Measurements from ENCODE around the gene CHST9.
"Not testable (repeated sequence)": the region's sequence is repeated elsewhere in the genome, so short reads cannot be mapped to it uniquely, and the experiment has no call there.

CHST9 gene

GRCh38 chr18:27185025-27185763, at the start of gene CHST9:
TSS of gene CHST9 (minus strand) at chr18:27185308. CDS start at chr18:27142809, 42,499 bp downstream.
- peak in 10 of 56 donors; percentile 1 to 45 (median 18) for DNase-seq

- not testable (repeated sequence) for DNase-seq
These were observed 47.2 kb upstream of the CHST9 start for GRCh38 chr18:27232355-27232754.

- not testable (repeated sequence) for DNase-seq
These were observed 46.6 kb upstream of the CHST9 start for GRCh38 chr18:27231671-27232070.

GRCh38 chr18:27231221-27231620, 46.1 kb upstream of the CHST9 start:
- DNase-seq, result not testable (repeated sequence)

GRCh38 chr18:27227721-27228120, 42.6 kb upstream of the CHST9 start:
- no peak for DNase-seq

- DNase-seq, result no peak
These were observed 41.5 kb upstream of the CHST9 start for GRCh38 chr18:27226556-27227075.

- DNase-seq, result no peak
These were observed 40.9 kb upstream of the CHST9 start for GRCh38 chr18:27225947-27226481.

- no peak for DNase-seq
These were observed 38.6 kb upstream of the CHST9 start for GRCh38 chr18:27223526-27224291.

- no peak for DNase-seq
These were observed 29.7 kb upstream of the CHST9 start for GRCh38 chr18:27214831-27215230.

- no peak for DNase-seq
These were observed 28.1 kb upstream of the CHST9 start for GRCh38 chr18:27213123-27213717.

GRCh38 chr18:27211569-27211968, 26.5 kb upstream of the CHST9 start:
- no peak for DNase-seq

- no peak for DNase-seq
These were observed 21.3 kb upstream of the CHST9 start for GRCh38 chr18:27206411-27206810.

- no peak for DNase-seq
These were observed 17.6 kb upstream of the CHST9 start for GRCh38 chr18:27202741-27203140.

GRCh38 chr18:27198036-27198435, 12.9 kb upstream of the CHST9 start:
- DNase-seq, result no peak

- DNase-seq, result no peak
These were observed 3.2 kb upstream of the CHST9 start for GRCh38 chr18:27188309-27188708.

- DNase-seq, result no peak
These were observed 789 bp upstream of the CHST9 start for GRCh38 chr18:27185897-27186296.

GRCh38 chr18:27184115-27185024, 738 bp downstream of the CHST9 start:
- DNase-seq, result peak in 7 of 56 donors; percentile 3 to 9 (median 4)

GRCh38 chr18:27181726-27182125, 3.4 kb downstream of the CHST9 start:
- DNase-seq, result no peak

GRCh38 chr18:27178424-27178823, 6.7 kb downstream of the CHST9 start:
- DNase-seq, result no peak

GRCh38 chr18:27175914-27176313, 9.2 kb downstream of the CHST9 start:
- no peak for DNase-seq

GRCh38 chr18:27175245-27175644, 9.9 kb downstream of the CHST9 start:
- DNase-seq, result no peak

All from amygdala (tissue), 56 donors.